K562 (cell line): ENCODE data around the gene ROR2. TPM values are rescaled to one million over a fixed set of nuclear protein-coding genes. Genes with fewer than 3 reads are reported as not detected.
A peak's percentile ranks its signal among the peaks of the same experiment; 100 is the strongest.

Experiments used
- ATAC-seq: fragments of 200-7000 bp; cut with Tn5 transposase; 3 replicates; pipeline ENCODE4 v1.9.1; 2020; ENCODE audit warnings: moderate library complexity
- BruUV-seq: library from RNA; stranded (reverse); fragments of 400-500 nt; replicated peaks from 2 replicates; lab custom pipeline; 2021; lab: Mats Ljungman, UMichigan
- CTCF ChIA-PET: fragments of 300-600 bp; formaldehyde crosslinking; extraction: SDS; loops from one replicate; lab custom pipeline; 2021; ENCODE audit warnings: low intra/inter-chr PET ratio; lab: Yijun Ruan, JAX
- POLR2A ChIA-PET: fragments of 300-600, 350-650 bp; sonication (Branson Sonifier 250); formaldehyde crosslinking; extraction: SDS; loops from one replicate; lab custom pipeline; 2021; ENCODE audit warnings: antibody characterized with exemption, inconsistent platforms; lab: Yijun Ruan, JAX
- DNase-seq, 4 experiments: peaks; one replicate each; pipeline versions ENCODE4 v3.0.0 to v3.0.0-alpha.2; 2011 to 2018; ENCODE audit warnings: low spot score in 3 of 4, mixed read lengths in 3 of 4; ENCODE audit errors: extremely low read depth in 1 of 4
- FAIRE-seq: peaks from 2 replicates; lab custom pipeline; 2011; peaks lifted over from hg19 to GRCh38; lab: Jason Lieb, UNC
- H2AFZ ChIP-seq: 2 replicates; pipeline ENCODE4 v1.6.0; 2011; ENCODE audit warnings: low read depth, low read length, control low read depth, inconsistent platforms
- H3K27ac ChIP-seq: fragments of 200-600 bp; 3 replicates; pipeline ENCODE4 v1.8.0; 2011; ENCODE audit warnings: low read depth, mild to moderate bottlenecking, control low read depth, inconsistent platforms, low read length, moderate library complexity, mixed read lengths; ENCODE audit errors: extremely low read depth
- H3K27me3 ChIP-seq, 2 experiments: fragments of 300-600 bp in 1 of 2; 2 replicates in 1 of 2; 3 replicates in 1 of 2; pipeline versions ENCODE4 v1.6.0 to v1.8.0; 2011; ENCODE audit warnings: inconsistent platforms in 2 of 2, low read length in 2 of 2, mild to moderate bottlenecking in 1 of 2, mixed read lengths in 1 of 2, moderate library complexity in 1 of 2; ENCODE audit not compliant: control insufficient read depth in 2 of 2, insufficient read depth in 2 of 2
- H3K36me3 ChIP-seq: fragments of 300-600 bp; 3 replicates; pipeline ENCODE4 v1.8.0; 2011; ENCODE audit warnings: mild to moderate bottlenecking, low read length, inconsistent platforms; ENCODE audit not compliant: control insufficient read depth, insufficient read depth
- H3K4me1 ChIP-seq, 2 experiments: fragments of 200-600 bp in 1 of 2; replicated peaks in 1 of 2; 2 replicates in 1 of 2; 3 replicates in 1 of 2; pipeline versions ENCODE4 v1.5.1 to v1.8.0; 2011; ENCODE audit warnings: inconsistent platforms in 2 of 2, low read length in 2 of 2, mild to moderate bottlenecking in 1 of 2, mixed read lengths in 1 of 2, moderate library complexity in 1 of 2; ENCODE audit not compliant: control insufficient read depth in 2 of 2, insufficient read depth in 2 of 2
- H3K4me2 ChIP-seq: 2 replicates; pipeline ENCODE4 v1.6.1; 2011; ENCODE audit warnings: low read length, control low read depth, inconsistent platforms, mixed read lengths; ENCODE audit not compliant: insufficient read depth
- H3K4me3 ChIP-seq: fragments of 200-600 bp; sonication (generic), shearing (Covaris generic); 2 replicates; pipeline ENCODE4 v1.5.1; 2016; ENCODE audit warnings: control low read depth, inconsistent platforms
- H3K79me2 ChIP-seq: fragments of 200-600 bp; 3 replicates; pipeline ENCODE4 v1.8.0; 2011; ENCODE audit warnings: low read length, inconsistent platforms; ENCODE audit not compliant: control insufficient read depth, insufficient read depth
- H3K9ac ChIP-seq, 2 experiments: 2 replicates each; pipeline versions ENCODE4 v1.6.0 to v1.6.1; 2011; ENCODE audit warnings: low read depth in 2 of 2, low read length in 2 of 2, control low read depth in 1 of 2, inconsistent platforms in 1 of 2, mild to moderate bottlenecking in 1 of 2, mixed read lengths in 1 of 2; ENCODE audit not compliant: insufficient read depth in 1 of 2
- H3K9me1 ChIP-seq: one replicate; pipeline ENCODE4 v1.6.0; 2011; ENCODE audit warnings: inconsistent platforms, mild to moderate bottlenecking, low read length, moderate library complexity; ENCODE audit not compliant: control insufficient read depth, insufficient read depth
- H3K9me3 ChIP-seq: replicated peaks from 2 replicates; pipeline ENCODE4 v1.5.1; 2011; ENCODE audit warnings: low read depth, low read length, inconsistent platforms; ENCODE audit not compliant: control insufficient read depth, insufficient read depth
- H4K20me1 ChIP-seq: replicated peaks from 2 replicates; pipeline ENCODE4 v1.6.1; 2011; ENCODE audit warnings: low read length, inconsistent platforms, mixed read lengths; ENCODE audit not compliant: control insufficient read depth, insufficient read depth
- HOXB6 ChIP-seq: fragments of 250-450 bp; sonication (Bioruptor Pico); IDR thresholded peaks from 2 replicates; pipeline ENCODE4 v1.5.1; 2022; ENCODE audit warnings: mild to moderate bottlenecking, borderline replicate concordance
- MEIS2 ChIP-seq: fragments of 450-650 bp; IDR thresholded peaks from 2 replicates; pipeline ENCODE4 v1.6.1; 2014; ENCODE audit warnings: mild to moderate bottlenecking; ENCODE audit not compliant: partially characterized antibody
- RCOR1 ChIP-seq, 2 experiments: IDR thresholded peaks; 2 replicates each; pipeline ENCODE4 v1.6.1; 2012; ENCODE audit warnings: low read depth in 2 of 2, low read length in 2 of 2, borderline replicate concordance in 1 of 2, improper control_type of control experiment in 1 of 2
- SMC3 ChIP-seq: conservative IDR thresholded peaks from 2 replicates; pipeline ENCODE4 v1.6.1; 2011; ENCODE audit warnings: low read depth, low read length, improper control_type of control experiment; ENCODE audit not compliant: insufficient read depth
- TEAD1 ChIP-seq, 2 experiments: fragments of 450-650 bp in 1 of 2; sonication (generic) in 1 of 2; formaldehyde crosslinking; IDR thresholded peaks; 2 replicates each; pipeline versions ENCODE4 v1.4.0 to v1.8.0; 2020 to 2022; ENCODE audit warnings: mild to moderate bottlenecking in 2 of 2, missing genetic modification reagents in 1 of 2
- XRCC5 ChIP-seq: fragments of 200-400 bp; formaldehyde crosslinking; IDR thresholded peaks from 2 replicates; pipeline ENCODE4 v1.6.1; 2017; ENCODE audit warnings: low read depth, mild to moderate bottlenecking, low read length
- ZC3H11A ChIP-seq: IDR thresholded peaks from 2 replicates; pipeline ENCODE4 v1.6.1; 2012; ENCODE audit warnings: low read depth, low read length, improper control_type of control experiment
- WGBS: fragments of 100-300 bp; shearing (Covaris generic); methylation state at CpG from one replicate; pipeline ENCODE4 v1.1.6; 2016; ENCODE audit warnings: low coverage, mixed read lengths; ENCODE audit not compliant: insufficient coverage; ENCODE audit errors: missing lambda C conversion rate; 5-methylcytosine and 5-hydroxymethylcytosine counted together
- in situ Hi-C: fragments of 300-500 bp; cut with MboI; formaldehyde crosslinking; loops from 4 replicates; pipeline ENCODE4 v1.15.0; 2018; ENCODE audit warnings: inconsistent platforms, mixed read lengths
- intact Hi-C: fragments of 100-400 bp; cut with micrococcal nuclease; formaldehyde crosslinking; loops from 2 replicates; pipeline ENCODE4 v1.14.2; 2022
- polyA plus RNA-seq, 8 experiments: library from polyadenylated mRNA; depleted of rRNA in 4 of 8; stranded (reverse) in 5 of 8; unstranded in 3 of 8; fragments of >200 nt; fragmentation: Nextera tagmentation in 2 of 8; fragmentation: Illumina TruSeq in 1 of 8; extraction: Ambion mirVana in 2 of 8; extraction: Trizol in 1 of 8; gene quantifications; 2 replicates each; pipeline versions ENCODE4 v1.2.1 to v1.2.3, GENCODE V29; 2011 to 2014; ENCODE audit warnings: inconsistent platforms in 1 of 8, missing spikeins in 1 of 8
- total RNA-seq, 7 experiments: library from RNA; depleted of rRNA in 6 of 7; stranded (reverse); fragments of >200 nt in 6 of 7; fragmentation: Illumina TruSeq in 2 of 7; extraction: Trizol in 2 of 7; gene quantifications; 2 replicates each; pipeline versions ENCODE4 v1.2.1 to v1.2.3, GENCODE V29; 2011 to 2021; ENCODE audit warnings: low replicate concordance in 1 of 7
- TF ChIP-seq, protein P1 (sequence below), 3 experiments: IDR thresholded peaks in 2 of 3; conservative IDR thresholded peaks in 1 of 3; 2 replicates each; pipeline ENCODE4 v1.5.1; 2011 to 2012; ENCODE audit warnings: low read length in 3 of 3, mild to moderate bottlenecking in 3 of 3, control low read depth in 2 of 3, improper control_type of control experiment in 1 of 3, inconsistent platforms in 1 of 3, low read depth in 1 of 3, mixed read lengths in 1 of 3, moderate library complexity in 1 of 3; ENCODE audit not compliant: insufficient read depth in 2 of 3
- TF ChIP-seq, protein P2 (sequence below): fragments of 450-650 bp; IDR thresholded peaks from 2 replicates; pipeline ENCODE4 v1.6.1; 2016
- TF ChIP-seq, protein P3 (sequence below): IDR thresholded peaks from 2 replicates; pipeline ENCODE4 v1.6.1; 2011; ENCODE audit warnings: borderline replicate concordance, low read depth, mild to moderate bottlenecking, moderate library complexity, low read length; ENCODE audit not compliant: insufficient read depth, poor library complexity, severe bottlenecking
- TF ChIP-seq, protein P4 (sequence below): fragments of 450-650 bp; IDR thresholded peaks from 2 replicates; pipeline ENCODE4 v1.6.1; 2016; ENCODE audit warnings: low read depth, mild to moderate bottlenecking, moderate library complexity

Gene ROR2
- total and polyA plus RNA-seq, 9 of the 15 experiments (the other 6 are each of a cell fraction or from before 2014, with no cell fraction given): 5.6 to 33.8 (median 15.3) TPM

DNA sequence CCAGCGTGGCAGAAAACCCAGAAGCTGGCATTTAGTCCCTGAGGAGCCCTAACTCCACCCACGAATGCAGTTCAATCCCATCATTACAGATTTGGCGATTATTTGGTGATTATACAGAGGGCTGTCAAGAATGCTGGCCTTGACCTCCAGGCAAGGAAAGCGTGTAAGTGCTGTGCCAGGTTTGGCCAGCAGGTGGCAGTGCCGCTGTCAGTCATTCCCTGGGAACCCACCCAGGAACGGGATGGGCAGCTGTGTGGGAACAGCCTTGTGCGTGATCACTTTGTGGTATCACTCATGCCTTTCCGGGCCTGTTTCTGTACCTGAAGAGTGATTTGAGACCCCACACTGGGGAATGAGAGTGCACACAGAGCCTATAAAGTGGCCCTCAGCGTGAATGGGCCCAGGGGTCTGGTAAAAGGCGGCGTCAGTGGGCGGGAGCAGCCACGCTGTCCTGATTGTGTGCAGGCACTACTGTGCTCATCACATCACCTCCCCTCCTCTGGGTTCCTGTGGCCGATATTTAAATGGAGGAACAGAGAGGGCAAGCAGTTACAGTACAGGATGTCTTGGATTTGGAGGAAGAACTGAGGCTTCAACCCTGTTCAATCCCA is 215.6 kb downstream of the ROR2 start:
- H3K4me3 ChIP-seq: no peak overlapping the region
- H3K9me3 ChIP-seq: no peaks in the 10 kb centered on the region
- no peaks in the 10 kb centered on the region for H3K79me2 ChIP-seq
- FAIRE-seq: peak; percentile 92
- no peaks in the 10 kb centered on the region for H3K27me3 ChIP-seq
- POLR2A ChIA-PET: no interaction called here
- no peak overlapping the region for H3K4me2 ChIP-seq
- BruUV-seq: no TSS peak
- peak; percentile 92 for ATAC-seq
- no peak overlapping the region for H3K27ac ChIP-seq
- peak; percentile 73 to 84 (median 80) for DNase-seq
- CTCF ChIA-PET: interaction anchor here (0.7 kb wide), 1 partner anchor 670 kb away, joined by 3 read pairs; the partner anchor contains the start of gene OGN
- no peak overlapping the region for H2AFZ ChIP-seq
- WGBS: 51% methylated on average over 14 of the region's 14 CpGs
- peaks cover 8% of the 10 kb centered on the region; the same call in 1 of the 2 replicates for H4K20me1 ChIP-seq
- in situ Hi-C loops: no loop called here
- H3K9ac ChIP-seq: no peak overlapping the region
- H3K9me1 ChIP-seq: peaks cover 7% of the 10 kb centered on the region
- H3K4me1 ChIP-seq: peaks cover 0 to 2% of the 10 kb centered on the region in 2 experiments; a peak in 2 of 5 replicates
- H3K36me3 ChIP-seq: peaks cover 67% of the 10 kb centered on the region; the same call in 2 of the 3 replicates
- intact Hi-C loops: no loop called here
- TF ChIP-seq RCOR1 (IDR thresholded peaks at IDR 0.05; ENCODE audit: borderline replicate concordance in 1 of 2, low read depth in 2 of 2, low read length in 2 of 2) (0 out of 4 replicates have a peak, but pooled peaks of 1 of the 2 experiments have one; percentile 17), MEIS2 (peak; percentile 67), ZC3H11A (no peak), HOXB6 (CRISPR knock-in tag) (no peak), SMC3 (peak; percentile 75), XRCC5 (peak; percentile 36; the same call in 1 of the 2 replicates), TEAD1 (CRISPR knock-in tag; IDR thresholded peaks at IDR 0.05) (peak in 1 of 2 experiments; percentile 51; a peak in 1 of 4 replicates)
- TF ChIP-seq, protein P1, sequence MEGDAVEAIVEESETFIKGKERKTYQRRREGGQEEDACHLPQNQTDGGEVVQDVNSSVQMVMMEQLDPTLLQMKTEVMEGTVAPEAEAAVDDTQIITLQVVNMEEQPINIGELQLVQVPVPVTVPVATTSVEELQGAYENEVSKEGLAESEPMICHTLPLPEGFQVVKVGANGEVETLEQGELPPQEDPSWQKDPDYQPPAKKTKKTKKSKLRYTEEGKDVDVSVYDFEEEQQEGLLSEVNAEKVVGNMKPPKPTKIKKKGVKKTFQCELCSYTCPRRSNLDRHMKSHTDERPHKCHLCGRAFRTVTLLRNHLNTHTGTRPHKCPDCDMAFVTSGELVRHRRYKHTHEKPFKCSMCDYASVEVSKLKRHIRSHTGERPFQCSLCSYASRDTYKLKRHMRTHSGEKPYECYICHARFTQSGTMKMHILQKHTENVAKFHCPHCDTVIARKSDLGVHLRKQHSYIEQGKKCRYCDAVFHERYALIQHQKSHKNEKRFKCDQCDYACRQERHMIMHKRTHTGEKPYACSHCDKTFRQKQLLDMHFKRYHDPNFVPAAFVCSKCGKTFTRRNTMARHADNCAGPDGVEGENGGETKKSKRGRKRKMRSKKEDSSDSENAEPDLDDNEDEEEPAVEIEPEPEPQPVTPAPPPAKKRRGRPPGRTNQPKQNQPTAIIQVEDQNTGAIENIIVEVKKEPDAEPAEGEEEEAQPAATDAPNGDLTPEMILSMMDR (IDR thresholded peaks at IDR 0.05 in 2 of 3, conservative IDR thresholded peaks at IDR 0.05 in 1 of 3; ENCODE audit: insufficient read depth in 2 of 3, low read depth in 1 of 3, low read length in 3 of 3): peak; percentile 75 to 96 (median 83)
- TF ChIP-seq, protein P2, sequence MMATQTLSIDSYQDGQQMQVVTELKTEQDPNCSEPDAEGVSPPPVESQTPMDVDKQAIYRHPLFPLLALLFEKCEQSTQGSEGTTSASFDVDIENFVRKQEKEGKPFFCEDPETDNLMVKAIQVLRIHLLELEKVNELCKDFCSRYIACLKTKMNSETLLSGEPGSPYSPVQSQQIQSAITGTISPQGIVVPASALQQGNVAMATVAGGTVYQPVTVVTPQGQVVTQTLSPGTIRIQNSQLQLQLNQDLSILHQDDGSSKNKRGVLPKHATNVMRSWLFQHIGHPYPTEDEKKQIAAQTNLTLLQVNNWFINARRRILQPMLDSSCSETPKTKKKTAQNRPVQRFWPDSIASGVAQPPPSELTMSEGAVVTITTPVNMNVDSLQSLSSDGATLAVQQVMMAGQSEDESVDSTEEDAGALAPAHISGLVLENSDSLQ: peak; percentile 96
- TF ChIP-seq, protein P3, sequence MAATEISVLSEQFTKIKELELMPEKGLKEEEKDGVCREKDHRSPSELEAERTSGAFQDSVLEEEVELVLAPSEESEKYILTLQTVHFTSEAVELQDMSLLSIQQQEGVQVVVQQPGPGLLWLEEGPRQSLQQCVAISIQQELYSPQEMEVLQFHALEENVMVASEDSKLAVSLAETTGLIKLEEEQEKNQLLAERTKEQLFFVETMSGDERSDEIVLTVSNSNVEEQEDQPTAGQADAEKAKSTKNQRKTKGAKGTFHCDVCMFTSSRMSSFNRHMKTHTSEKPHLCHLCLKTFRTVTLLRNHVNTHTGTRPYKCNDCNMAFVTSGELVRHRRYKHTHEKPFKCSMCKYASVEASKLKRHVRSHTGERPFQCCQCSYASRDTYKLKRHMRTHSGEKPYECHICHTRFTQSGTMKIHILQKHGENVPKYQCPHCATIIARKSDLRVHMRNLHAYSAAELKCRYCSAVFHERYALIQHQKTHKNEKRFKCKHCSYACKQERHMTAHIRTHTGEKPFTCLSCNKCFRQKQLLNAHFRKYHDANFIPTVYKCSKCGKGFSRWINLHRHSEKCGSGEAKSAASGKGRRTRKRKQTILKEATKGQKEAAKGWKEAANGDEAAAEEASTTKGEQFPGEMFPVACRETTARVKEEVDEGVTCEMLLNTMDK: peak; percentile 84
- TF ChIP-seq, protein P4, sequence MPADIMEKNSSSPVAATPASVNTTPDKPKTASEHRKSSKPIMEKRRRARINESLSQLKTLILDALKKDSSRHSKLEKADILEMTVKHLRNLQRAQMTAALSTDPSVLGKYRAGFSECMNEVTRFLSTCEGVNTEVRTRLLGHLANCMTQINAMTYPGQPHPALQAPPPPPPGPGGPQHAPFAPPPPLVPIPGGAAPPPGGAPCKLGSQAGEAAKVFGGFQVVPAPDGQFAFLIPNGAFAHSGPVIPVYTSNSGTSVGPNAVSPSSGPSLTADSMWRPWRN: no peak
